HAP-1 (cell line): ENCODE results near the gene PRKCE.

Experiments used
- DNase-seq, 2 experiments: peaks; one replicate each; pipeline ENCODE4 v3.0.0-alpha.2; 2016 to 2020; ENCODE audit warnings: low spot score in 2 of 2
- H3K27me3 ChIP-seq: fragments of 250-450 bp; sonication (Bioruptor Pico); 2 replicates; pipeline ENCODE4 v1.5.1; 2020; ENCODE audit warnings: low read depth, mild to moderate bottlenecking, moderate library complexity
- H3K36me3 ChIP-seq: fragments of 250-450 bp; sonication (Bioruptor Pico); replicated peaks from 2 replicates; pipeline ENCODE4 v1.5.1; 2020; ENCODE audit warnings: mild to moderate bottlenecking
- H3K4me1 ChIP-seq: fragments of 250-450 bp; sonication (Bioruptor Pico); 2 replicates; pipeline ENCODE4 v1.5.1; 2020; ENCODE audit warnings: mild to moderate bottlenecking
- H3K4me3 ChIP-seq: fragments of 250-450 bp; sonication (Bioruptor Pico); 2 replicates; pipeline ENCODE4 v1.5.1; 2020; ENCODE audit warnings: mild to moderate bottlenecking, moderate library complexity
- H3K9me3 ChIP-seq: fragments of 250-450 bp; sonication (Bioruptor Pico); 2 replicates; pipeline ENCODE4 v1.5.1; 2020; ENCODE audit warnings: mild to moderate bottlenecking, moderate library complexity
- in situ Hi-C: fragments of 300-500 bp; cut with MboI; formaldehyde crosslinking; loops from 3 replicates; pipeline ENCODE4 v1.14.3; 2020; ENCODE audit warnings: low sequenced_read_pairs, inconsistent platforms, mixed read lengths

PRKCE gene

GRCh38 chr2:45736757-45737704, 85.6 kb downstream of the PRKCE start:
- in situ Hi-C loops, result no loop called here

GRCh38 chr2:45739796-45740485, 88.5 kb downstream of the PRKCE start:
- no peak overlapping the region for H3K4me3 ChIP-seq
- no peaks in the 10 kb centered on the region for H3K9me3 ChIP-seq
- no peaks in the 10 kb centered on the region; the same call in 1 of the 2 replicates for H3K27me3 ChIP-seq
- H3K4me1 ChIP-seq, result peaks cover 17% of the 10 kb centered on the region
- no peaks in the 10 kb centered on the region for H3K36me3 ChIP-seq
- in situ Hi-C loops, result no loop called here
- peak; percentile 64 to 66 for DNase-seq

More at GRCh38 chr2:45736757-45737704, 85.6 kb downstream of the PRKCE start:
- H3K4me1 ChIP-seq, result peaks cover 17% of the 10 kb centered on the region
- H3K4me3 ChIP-seq, result no peak overlapping the region
- H3K27me3 ChIP-seq, result no peaks in the 10 kb centered on the region
- no peak for DNase-seq
- H3K36me3 ChIP-seq, result no peaks in the 10 kb centered on the region
- H3K9me3 ChIP-seq, result no peaks in the 10 kb centered on the region

GRCh38 chr2:45741161-45741850, 89.8 kb downstream of the PRKCE start:
- Histone ChIP-seq H3K27me3 (no peaks in the 10 kb centered on the region; the same call in 1 of the 2 replicates), H3K36me3 (no peaks in the 10 kb centered on the region), H3K4me3 (no peak overlapping the region), H3K9me3 (no peaks in the 10 kb centered on the region), H3K4me1 (peaks cover 17% of the 10 kb centered on the region)
- no peak for DNase-seq
- in situ Hi-C loops, result no loop called here

GRCh38 chr2:45743531-45744396, 92.3 kb downstream of the PRKCE start:
- DNase-seq, result no peak
- no peaks in the 10 kb centered on the region for H3K36me3 ChIP-seq

GRCh38 chr2:45745231-45745630, 93.8 kb downstream of the PRKCE start:
- in situ Hi-C loops, result no loop called here

More at GRCh38 chr2:45743531-45744396, 92.3 kb downstream of the PRKCE start:
- H3K27me3 ChIP-seq, result no peaks in the 10 kb centered on the region; the same call in 1 of the 2 replicates
- H3K9me3 ChIP-seq, result no peaks in the 10 kb centered on the region
- no peak overlapping the region for H3K4me3 ChIP-seq
- H3K4me1 ChIP-seq, result peaks cover 17% of the 10 kb centered on the region
- in situ Hi-C loops, result no loop called here

GRCh38 chr2:45746888-45747287, 95.4 kb downstream of the PRKCE start:
- no peak overlapping the region for H3K4me3 ChIP-seq
- H3K9me3 ChIP-seq, result no peaks in the 10 kb centered on the region
- DNase-seq, result no peak
- H3K4me1 ChIP-seq, result no peaks in the 10 kb centered on the region
- in situ Hi-C loops, result no loop called here
- H3K27me3 ChIP-seq, result no peaks in the 10 kb centered on the region; the same call in 1 of the 2 replicates
- H3K36me3 ChIP-seq, result no peaks in the 10 kb centered on the region

More at GRCh38 chr2:45745231-45745630, 93.8 kb downstream of the PRKCE start:
- Histone ChIP-seq H3K9me3 (no peaks in the 10 kb centered on the region), H3K4me3 (no peak overlapping the region), H3K36me3 (no peaks in the 10 kb centered on the region), H3K4me1 (peaks cover 4% of the 10 kb centered on the region), H3K27me3 (no peaks in the 10 kb centered on the region; the same call in 1 of the 2 replicates)
- no peak for DNase-seq

GRCh38 chr2:45747363-45747762, 95.9 kb downstream of the PRKCE start:
- Histone ChIP-seq H3K9me3 (no peaks in the 10 kb centered on the region), H3K36me3 (no peaks in the 10 kb centered on the region), H3K4me3 (no peak overlapping the region), H3K27me3 (no peaks in the 10 kb centered on the region; the same call in 1 of the 2 replicates), H3K4me1 (no peaks in the 10 kb centered on the region)
- DNase-seq, result no peak
- in situ Hi-C loops, result no loop called here

GRCh38 chr2:45748239-45748638, 96.8 kb downstream of the PRKCE start:
- H3K27me3 ChIP-seq, result no peaks in the 10 kb centered on the region
- no peak overlapping the region for H3K4me3 ChIP-seq
- H3K36me3 ChIP-seq, result no peaks in the 10 kb centered on the region
- no peaks in the 10 kb centered on the region for H3K9me3 ChIP-seq
- in situ Hi-C loops, result no loop called here
- no peak for DNase-seq
- no peaks in the 10 kb centered on the region for H3K4me1 ChIP-seq

GRCh38 chr2:45750001-45750400, 98.5 kb downstream of the PRKCE start:
- DNase-seq, result no peak
- Histone ChIP-seq H3K27me3 (no peaks in the 10 kb centered on the region), H3K9me3 (no peaks in the 10 kb centered on the region), H3K4me1 (no peaks in the 10 kb centered on the region), H3K4me3 (no peak overlapping the region), H3K36me3 (no peaks in the 10 kb centered on the region)
- in situ Hi-C loops, result no loop called here

- no peak for DNase-seq
- no peaks in the 10 kb centered on the region for H3K36me3 ChIP-seq
- in situ Hi-C loops, result no loop called here
- H3K27me3 ChIP-seq, result no peaks in the 10 kb centered on the region
- H3K4me3 ChIP-seq, result no peak overlapping the region
- H3K4me1 ChIP-seq, result no peaks in the 10 kb centered on the region
- no peaks in the 10 kb centered on the region for H3K9me3 ChIP-seq
Observed at GRCh38 chr2:45750484-45750883, 99.0 kb downstream of the PRKCE start.

GRCh38 chr2:45753381-45753780, 101.9 kb downstream of the PRKCE start:
- DNase-seq, result no peak
- in situ Hi-C loops, result no loop called here
- H3K36me3 ChIP-seq, result no peaks in the 10 kb centered on the region
- no peaks in the 10 kb centered on the region for H3K27me3 ChIP-seq
- no peak overlapping the region for H3K4me3 ChIP-seq
- H3K9me3 ChIP-seq, result no peaks in the 10 kb centered on the region
- H3K4me1 ChIP-seq, result no peaks in the 10 kb centered on the region

GRCh38 chr2:45754131-45755010, 102.9 kb downstream of the PRKCE start:
- H3K9me3 ChIP-seq, result no peaks in the 10 kb centered on the region
- no peaks in the 10 kb centered on the region for H3K4me1 ChIP-seq
- H3K36me3 ChIP-seq, result no peaks in the 10 kb centered on the region
- DNase-seq, result no peak
- in situ Hi-C loops, result no loop called here
- no peak overlapping the region for H3K4me3 ChIP-seq
- H3K27me3 ChIP-seq, result no peaks in the 10 kb centered on the region
